Nephron (organoid): ENCODE data around the gene PPP1R16B.

Experiments
- H3K27ac Mint-ChIP-seq, 3 experiments: 2 replicates each; pipeline ENCODE4 v1.8.0; 2020; ENCODE audit warnings: mixed read lengths in 3 of 3, mild to moderate bottlenecking in 2 of 3, moderate library complexity in 1 of 3
- H3K27me3 Mint-ChIP-seq: 2 replicates; pipeline ENCODE4 v1.8.0; 2021; ENCODE audit warnings: low read depth, mild to moderate bottlenecking, moderate library complexity, mixed read lengths
- H3K36me3 Mint-ChIP-seq: 2 replicates; pipeline ENCODE4 v1.8.0; 2020; ENCODE audit warnings: low read depth, mixed read lengths
- H3K4me1 Mint-ChIP-seq: 2 replicates; pipeline ENCODE4 v1.8.0; 2020; ENCODE audit warnings: mixed read lengths
- H3K4me3 Mint-ChIP-seq, 3 experiments: 2 replicates each; pipeline ENCODE4 v1.8.0; 2020; ENCODE audit warnings: mild to moderate bottlenecking in 3 of 3, mixed read lengths in 3 of 3, moderate library complexity in 2 of 3
- H3K9me3 Mint-ChIP-seq: 2 replicates; pipeline ENCODE4 v1.8.0; 2020; ENCODE audit warnings: mixed read lengths
- TF ChIP-seq, protein P1 (sequence below), 3 experiments: fragments of 200-600 bp; sonication (generic); IDR thresholded peaks; one replicate each; pipeline ENCODE4 v1.5.0; 2021; ENCODE audit warnings: antibody characterized with exemption in 3 of 3; ENCODE audit not compliant: unreplicated experiment in 3 of 3

The PPP1R16B gene

DNA sequence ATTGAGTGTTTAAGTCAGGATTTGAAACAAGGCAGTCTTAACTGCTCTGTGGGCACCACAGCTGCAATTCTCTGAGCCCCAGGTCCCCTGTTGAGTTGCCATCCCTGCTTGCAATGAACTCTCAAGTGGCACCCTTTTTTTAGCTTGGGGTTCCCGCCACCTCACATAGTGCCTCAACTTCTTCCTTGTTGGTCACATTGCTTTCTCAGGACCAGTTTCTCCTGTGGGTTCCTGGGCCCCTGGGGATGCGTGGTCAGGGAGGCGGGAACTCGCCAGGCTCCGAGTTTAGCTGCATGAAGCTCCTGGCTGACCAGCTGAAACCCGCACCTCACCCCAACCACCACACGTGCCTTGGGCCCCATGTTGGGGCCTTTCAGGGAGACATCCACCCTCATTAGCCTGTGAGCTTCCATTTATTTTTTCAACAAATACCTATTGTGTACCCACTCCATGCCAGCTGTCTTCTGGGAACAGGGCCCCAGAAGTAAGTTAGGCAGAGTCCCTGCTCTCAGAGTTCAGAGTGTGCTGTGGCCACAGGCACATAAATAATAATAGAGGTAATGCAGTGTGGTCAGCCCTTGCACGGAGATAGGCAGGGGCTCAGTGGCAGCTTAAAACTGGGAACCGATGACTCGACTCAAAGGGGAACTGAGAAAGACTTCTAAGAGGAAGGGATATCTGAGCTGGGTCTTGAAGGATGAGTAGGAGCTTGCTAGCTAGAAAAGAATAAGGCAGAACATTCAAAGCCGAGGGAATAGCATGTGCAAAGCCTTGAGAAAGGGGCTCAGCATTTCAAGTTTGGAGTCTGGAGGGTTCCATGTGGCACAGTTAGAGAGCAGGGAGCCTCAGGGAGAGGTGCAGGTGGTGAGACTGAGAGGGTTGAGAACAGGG, 86.8 kb downstream of the PPP1R16B start:
- Mint-ChIP-seq H3K27ac (no peak overlapping the region), H3K4me3 (no peak overlapping the region), H3K4me1 (peaks cover 12% of the 10 kb centered on the region), H3K36me3 (no peaks in the 10 kb centered on the region), H3K27me3 (peaks cover 52% of the 10 kb centered on the region), H3K9me3 (no peaks in the 10 kb centered on the region)
- TF ChIP-seq, protein P1, sequence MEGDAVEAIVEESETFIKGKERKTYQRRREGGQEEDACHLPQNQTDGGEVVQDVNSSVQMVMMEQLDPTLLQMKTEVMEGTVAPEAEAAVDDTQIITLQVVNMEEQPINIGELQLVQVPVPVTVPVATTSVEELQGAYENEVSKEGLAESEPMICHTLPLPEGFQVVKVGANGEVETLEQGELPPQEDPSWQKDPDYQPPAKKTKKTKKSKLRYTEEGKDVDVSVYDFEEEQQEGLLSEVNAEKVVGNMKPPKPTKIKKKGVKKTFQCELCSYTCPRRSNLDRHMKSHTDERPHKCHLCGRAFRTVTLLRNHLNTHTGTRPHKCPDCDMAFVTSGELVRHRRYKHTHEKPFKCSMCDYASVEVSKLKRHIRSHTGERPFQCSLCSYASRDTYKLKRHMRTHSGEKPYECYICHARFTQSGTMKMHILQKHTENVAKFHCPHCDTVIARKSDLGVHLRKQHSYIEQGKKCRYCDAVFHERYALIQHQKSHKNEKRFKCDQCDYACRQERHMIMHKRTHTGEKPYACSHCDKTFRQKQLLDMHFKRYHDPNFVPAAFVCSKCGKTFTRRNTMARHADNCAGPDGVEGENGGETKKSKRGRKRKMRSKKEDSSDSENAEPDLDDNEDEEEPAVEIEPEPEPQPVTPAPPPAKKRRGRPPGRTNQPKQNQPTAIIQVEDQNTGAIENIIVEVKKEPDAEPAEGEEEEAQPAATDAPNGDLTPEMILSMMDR (IDR thresholded peaks at IDR 0.05; ENCODE audit: unreplicated experiment in 3 of 3), result no peak

DNA sequence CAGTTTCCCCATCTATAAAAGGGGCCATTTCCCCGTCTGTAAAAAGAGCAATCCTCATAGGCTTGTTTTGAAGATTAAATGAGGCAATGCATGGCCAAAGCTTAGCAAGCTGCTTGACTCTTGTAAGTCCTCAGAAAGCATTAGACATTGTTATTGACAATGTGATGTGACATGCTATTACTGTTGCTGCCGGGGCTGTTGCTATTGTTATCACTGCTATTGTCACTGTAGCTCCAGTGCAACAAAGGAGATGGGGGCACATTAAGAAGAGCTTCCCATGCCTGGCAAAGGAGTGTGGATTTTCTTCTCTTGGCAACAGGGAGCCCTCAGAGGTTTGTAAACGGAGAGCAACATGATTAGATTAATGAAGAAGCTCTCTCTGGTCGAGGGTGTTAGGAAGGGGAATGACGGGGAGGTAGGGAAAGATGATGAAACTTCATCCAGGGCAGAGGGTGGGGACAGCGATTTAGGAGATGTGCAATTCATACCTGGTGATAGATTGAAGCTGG, 87.6 kb downstream of the PPP1R16B start:
- TF ChIP-seq, protein P1 (IDR thresholded peaks at IDR 0.05; ENCODE audit: unreplicated experiment in 3 of 3), result no peak
- peaks cover 12% of the 10 kb centered on the region for H3K4me1 Mint-ChIP-seq
- H3K27ac Mint-ChIP-seq, result no peak overlapping the region
- H3K4me3 Mint-ChIP-seq, result no peak overlapping the region
- peaks cover 59% of the 10 kb centered on the region for H3K27me3 Mint-ChIP-seq
- no peaks in the 10 kb centered on the region for H3K36me3 Mint-ChIP-seq
- no peaks in the 10 kb centered on the region for H3K9me3 Mint-ChIP-seq

DNA sequence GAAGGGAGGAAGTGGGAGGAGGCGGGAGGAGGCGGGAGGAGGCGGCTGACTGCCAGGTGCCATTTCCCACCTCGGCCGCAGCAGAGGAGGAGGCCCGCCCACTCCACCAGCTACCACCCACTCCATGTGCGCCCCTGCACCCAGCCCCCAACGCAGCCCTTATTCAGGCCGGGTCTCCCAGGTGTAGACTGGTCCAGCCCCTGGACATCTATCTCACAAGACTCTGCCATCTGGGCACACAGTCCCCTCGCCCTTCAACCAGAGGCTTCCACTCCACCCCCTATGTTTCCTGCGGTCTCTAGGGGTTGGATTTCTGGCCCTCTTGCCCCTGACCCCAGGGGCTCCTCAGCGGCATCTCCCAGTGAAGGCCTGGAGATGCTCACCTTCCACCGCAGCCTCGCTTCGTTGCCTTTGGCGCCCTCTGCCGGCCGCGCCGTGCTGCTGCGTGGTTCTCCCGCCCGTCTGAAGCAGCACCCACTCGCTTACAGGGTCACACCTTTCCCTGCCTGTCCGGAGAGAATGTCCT, 88.1 kb downstream of the PPP1R16B start:
- Mint-ChIP-seq H3K27me3 (peaks cover 59% of the 10 kb centered on the region), H3K27ac (no peak overlapping the region), H3K4me3 (no peak overlapping the region)

DNA sequence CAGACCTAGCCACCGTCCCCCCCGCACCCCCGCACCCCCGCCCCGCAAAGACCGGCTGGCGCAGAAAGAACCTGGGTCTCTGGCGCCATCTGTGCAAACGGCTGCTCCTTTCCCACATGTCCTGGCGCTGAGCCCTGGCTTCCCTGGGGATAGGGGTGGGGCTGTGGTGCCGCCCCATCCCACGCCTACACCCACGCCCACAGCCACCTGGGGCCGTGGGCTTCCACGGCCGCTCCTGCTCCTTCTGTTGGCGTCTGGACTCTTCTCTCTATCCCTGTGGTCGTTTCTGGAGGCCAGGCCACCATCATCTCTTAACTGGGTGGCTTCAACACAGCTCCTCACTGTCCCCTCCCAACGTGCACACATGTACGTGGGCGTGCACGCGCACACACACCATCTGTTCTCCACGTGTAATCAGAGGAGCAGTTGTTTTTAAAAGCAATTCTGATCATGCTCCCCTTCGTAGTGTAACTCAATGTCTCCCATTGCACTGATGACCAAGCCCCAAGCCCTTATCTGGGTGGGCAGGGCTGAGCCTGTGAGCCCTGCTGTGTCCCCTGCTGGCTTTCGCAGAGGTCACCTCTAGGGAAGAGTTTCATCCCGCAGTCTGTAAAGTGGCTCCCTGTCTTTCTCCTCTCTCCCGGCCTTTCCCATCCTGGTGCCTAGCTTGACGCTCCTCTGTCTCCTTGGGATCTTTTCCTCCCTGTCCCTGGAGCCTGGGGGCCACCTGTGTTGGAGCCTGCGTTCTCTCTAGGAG, 88.8 kb downstream of the PPP1R16B start:
- Mint-ChIP-seq H3K27me3 (peaks cover 64% of the 10 kb centered on the region), H3K4me3 (peak overlapping the region in 1 of 3 experiments; percentile 28), H3K36me3 (no peaks in the 10 kb centered on the region), H3K27ac (no peak overlapping the region), H3K9me3 (no peaks in the 10 kb centered on the region), H3K4me1 (peaks cover 12% of the 10 kb centered on the region)
- TF ChIP-seq, protein P1 (IDR thresholded peaks at IDR 0.05; ENCODE audit: unreplicated experiment in 3 of 3), result peak in 2 of 3 experiments; percentile 7 to 13

More for the DNA sequence above, 88.1 kb downstream of the PPP1R16B start:
- Mint-ChIP-seq H3K36me3 (no peaks in the 10 kb centered on the region), H3K4me1 (peaks cover 12% of the 10 kb centered on the region), H3K9me3 (no peaks in the 10 kb centered on the region)
- TF ChIP-seq, protein P1 (IDR thresholded peaks at IDR 0.05; ENCODE audit: unreplicated experiment in 3 of 3), result peak; percentile 89 to 93 (median 92)

DNA sequence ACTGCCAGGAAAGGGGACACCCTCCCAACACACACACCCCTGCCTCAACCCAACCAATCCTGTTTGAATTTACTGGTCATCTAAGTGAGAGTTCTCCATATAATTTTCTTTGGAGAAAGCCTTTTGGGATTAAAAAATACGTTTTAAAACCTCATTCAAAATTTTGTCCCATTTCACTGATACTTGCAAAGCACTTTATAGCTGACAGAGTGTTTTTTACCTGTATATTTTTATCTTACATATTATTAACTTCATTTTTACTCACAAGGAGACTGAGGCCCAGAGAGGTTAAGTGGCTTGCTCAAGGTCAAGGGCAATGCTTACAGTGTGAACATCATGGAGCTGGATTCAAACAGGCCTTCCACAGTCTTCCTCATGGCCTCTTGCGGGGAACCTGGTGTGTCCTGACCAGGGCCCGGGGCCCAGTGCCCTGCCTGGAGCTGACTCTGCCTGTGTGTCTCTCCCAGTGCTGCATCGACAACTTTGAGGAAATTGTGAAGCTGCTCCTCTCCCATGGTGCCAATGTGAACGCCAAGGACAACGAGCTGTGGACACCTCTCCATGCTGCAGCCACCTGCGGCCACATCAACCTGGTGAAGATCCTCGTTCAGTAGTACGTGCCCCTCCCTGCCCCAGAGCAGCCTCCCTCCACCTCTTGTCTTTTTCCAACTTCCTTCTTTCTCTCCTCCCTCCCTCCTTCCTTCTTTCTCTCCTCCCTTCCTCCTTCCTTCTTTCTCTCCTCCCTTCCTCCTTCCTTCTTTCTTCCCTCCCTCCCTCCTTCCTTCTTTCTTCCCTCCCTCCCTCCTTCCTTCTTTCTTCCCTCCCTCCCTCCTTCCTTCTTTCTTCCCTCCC, 89.8 kb downstream of the PPP1R16B start:
- TF ChIP-seq, protein P1 (IDR thresholded peaks at IDR 0.05; ENCODE audit: unreplicated experiment in 3 of 3), result no peak
- H3K4me3 Mint-ChIP-seq, result no peak overlapping the region
- no peak overlapping the region for H3K27ac Mint-ChIP-seq

More for the DNA sequence above, 89.8 kb downstream of the PPP1R16B start:
- Mint-ChIP-seq H3K36me3 (no peaks in the 10 kb centered on the region), H3K4me1 (peaks cover 12% of the 10 kb centered on the region), H3K27me3 (peaks cover 75% of the 10 kb centered on the region), H3K9me3 (no peaks in the 10 kb centered on the region)
